PC-3 (cell line): ENCODE measurements around the gene ADI1. TPM values are rescaled to one million over a fixed set of nuclear protein-coding genes. Genes with fewer than 3 reads are reported as not detected.

ENCODE experiments used
- ATAC-seq: fragments of 200-7000 bp; cut with Tn5 transposase; 2 replicates; pipeline ENCODE4 v1.9.1; 2020; ENCODE audit warnings: mild to moderate bottlenecking, moderate library complexity
- BruUV-seq: library from RNA; stranded (reverse); fragments of 400-500 nt; replicated peaks from 2 replicates; lab custom pipeline; 2021; lab: Mats Ljungman, UMichigan
- CTCF ChIA-PET: fragments of 300-600 bp; sonication (Branson Sonifier 250); formaldehyde crosslinking; loops from one replicate; lab custom pipeline; 2022; ENCODE audit warnings: antibody characterized with exemption; lab: Charles Lee
- POLR2A ChIA-PET: fragments of 300-600 bp; sonication (Branson Sonifier 250); formaldehyde crosslinking; loops from one replicate; lab custom pipeline; 2022; ENCODE audit warnings: antibody characterized with exemption; ENCODE audit not compliant: unreplicated experiment; lab: Charles Lee
- DNase-seq: peaks from one replicate; pipeline ENCODE4 v3.0.0-alpha.2; 2015
- H2AFZ ChIP-seq: fragments of 300-600 bp; sonication (generic); 2 replicates; pipeline ENCODE4 v1.6.0; 2016; ENCODE audit warnings: antibody characterized with exemption, low read length
- H3F3A ChIP-seq: fragments of 300-600 bp; sonication (generic); one replicate; pipeline ENCODE4 v1.6.0; 2017; ENCODE audit warnings: antibody characterized with exemption, low read length, control low read depth, mild to moderate bottlenecking; ENCODE audit not compliant: unreplicated experiment
- H3K27ac ChIP-seq: fragments of 300-600 bp; sonication (generic); 2 replicates; pipeline ENCODE4 v1.5.1; 2016; ENCODE audit warnings: mild to moderate bottlenecking, low read length
- H3K27me3 ChIP-seq: fragments of 300-600 bp; sonication (generic); 2 replicates; pipeline ENCODE4 v1.6.1; 2016; ENCODE audit warnings: low read length, mixed read lengths
- H3K36me3 ChIP-seq: fragments of 300-600 bp; sonication (generic); 2 replicates; pipeline ENCODE4 v1.6.1; 2016; ENCODE audit warnings: low read depth, mixed run types, low read length, mixed read lengths
- H3K4me1 ChIP-seq: fragments of 300-600 bp; sonication (generic); 2 replicates; pipeline ENCODE4 v1.5.1; 2016; ENCODE audit warnings: low read length; ENCODE audit not compliant: insufficient read depth
- H3K4me2 ChIP-seq: fragments of 300-600 bp; sonication (generic); 2 replicates; pipeline ENCODE4 v1.6.0; 2016; ENCODE audit warnings: low read length
- H3K4me3 ChIP-seq: fragments of 300-600 bp; sonication (generic); 2 replicates; pipeline ENCODE4 v1.5.1; 2016; ENCODE audit warnings: mild to moderate bottlenecking, low read length, mixed read lengths
- H3K79me2 ChIP-seq: fragments of 300-600 bp; sonication (generic); 2 replicates; pipeline ENCODE4 v1.6.1; 2017; ENCODE audit warnings: low read length, mixed read lengths
- H3K9ac ChIP-seq: fragments of 300-600 bp; sonication (generic); 2 replicates; pipeline ENCODE4 v1.6.0; 2016; ENCODE audit warnings: mild to moderate bottlenecking, low read length
- H3K9me2 ChIP-seq: fragments of 300-600 bp; sonication (generic); replicated peaks from 2 replicates; pipeline ENCODE4 v1.6.1; 2016; ENCODE audit warnings: mixed run types, low read length, mixed read lengths
- H3K9me3 ChIP-seq: fragments of 300-600 bp; sonication (generic); 2 replicates; pipeline ENCODE4 v1.6.1; 2016; ENCODE audit warnings: low read length, mixed read lengths
- H4K20me1 ChIP-seq: fragments of 300-600 bp; sonication (generic); 2 replicates; pipeline ENCODE4 v1.6.1; 2016; ENCODE audit warnings: low read length, mixed read lengths
- EZH2 ChIP-seq: fragments of 300-600 bp; sonication (generic); IDR thresholded peaks from one replicate; pipeline ENCODE4 v1.6.1; 2017; ENCODE audit warnings: antibody characterized with exemption, mild to moderate bottlenecking, low read length; ENCODE audit not compliant: unreplicated experiment
- EZH2phosphoT487 ChIP-seq: fragments of 300-600 bp; sonication (generic); IDR thresholded peaks from 2 replicates; pipeline ENCODE4 v1.6.1; 2018; ENCODE audit warnings: mild to moderate bottlenecking, antibody characterized with exemption, low read length, borderline replicate concordance
- intact Hi-C: fragments of 100-400 bp; cut with micrococcal nuclease; formaldehyde crosslinking; loops from 2 replicates; pipeline ENCODE4 v1.9.0; 2023
- total RNA-seq: library from RNA; depleted of rRNA; stranded (reverse); fragments of >200 nt; gene quantifications from 2 replicates; pipeline ENCODE4 v1.2.3, GENCODE V29; 2014
- TF ChIP-seq, protein P1 (sequence below): fragments of 300-600 bp; sonication (generic); conservative IDR thresholded peaks from 2 replicates; pipeline ENCODE4 v1.5.1; 2017; ENCODE audit warnings: antibody characterized with exemption, low read depth, mild to moderate bottlenecking, low read length

The ADI1 gene
- total RNA-seq, 1 experiment from 2014 or later, result 97.8 TPM

DNA sequence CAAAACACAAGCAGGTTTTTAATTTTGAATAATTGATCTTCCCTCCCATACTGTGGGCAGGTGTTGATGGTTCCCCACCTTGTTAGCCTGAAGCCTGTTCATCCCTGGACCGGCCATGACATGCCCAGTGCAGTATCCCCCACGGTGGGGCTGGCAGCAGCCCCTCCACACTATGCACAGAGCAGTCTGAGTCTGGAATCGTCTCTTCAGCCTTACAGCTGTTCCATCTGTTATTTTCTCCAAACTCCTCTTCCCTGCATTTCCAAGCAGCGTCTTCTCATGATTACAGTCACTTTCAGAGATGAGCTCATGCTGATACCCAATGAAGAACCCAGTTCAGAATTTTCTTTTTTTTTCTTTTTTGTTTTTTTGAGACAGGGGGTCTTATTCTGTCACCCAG, 68.2 kb downstream of the ADI1 start:
- Histone ChIP-seq H3K4me3 (no peak overlapping the region), H3K36me3 (peaks cover 25% of the 10 kb centered on the region), H3K79me2 (no peaks in the 10 kb centered on the region), H4K20me1 (no peaks in the 10 kb centered on the region), H3K9ac (no peak overlapping the region), H3K9me3 (no peaks in the 10 kb centered on the region), H3F3A (no peaks in the 10 kb centered on the region), H3K4me1 (no peaks in the 10 kb centered on the region), H2AFZ (no peak overlapping the region), H3K4me2 (no peak overlapping the region), H3K27me3 (no peaks in the 10 kb centered on the region), H3K27ac (no peak overlapping the region), H3K9me2 (no peaks in the 10 kb centered on the region)
- ChIA-PET CTCF (no interaction called here), POLR2A (no interaction called here)
- TF ChIP-seq EZH2phosphoT487 (no peak), EZH2 (no peak)
- TF ChIP-seq, protein P1, sequence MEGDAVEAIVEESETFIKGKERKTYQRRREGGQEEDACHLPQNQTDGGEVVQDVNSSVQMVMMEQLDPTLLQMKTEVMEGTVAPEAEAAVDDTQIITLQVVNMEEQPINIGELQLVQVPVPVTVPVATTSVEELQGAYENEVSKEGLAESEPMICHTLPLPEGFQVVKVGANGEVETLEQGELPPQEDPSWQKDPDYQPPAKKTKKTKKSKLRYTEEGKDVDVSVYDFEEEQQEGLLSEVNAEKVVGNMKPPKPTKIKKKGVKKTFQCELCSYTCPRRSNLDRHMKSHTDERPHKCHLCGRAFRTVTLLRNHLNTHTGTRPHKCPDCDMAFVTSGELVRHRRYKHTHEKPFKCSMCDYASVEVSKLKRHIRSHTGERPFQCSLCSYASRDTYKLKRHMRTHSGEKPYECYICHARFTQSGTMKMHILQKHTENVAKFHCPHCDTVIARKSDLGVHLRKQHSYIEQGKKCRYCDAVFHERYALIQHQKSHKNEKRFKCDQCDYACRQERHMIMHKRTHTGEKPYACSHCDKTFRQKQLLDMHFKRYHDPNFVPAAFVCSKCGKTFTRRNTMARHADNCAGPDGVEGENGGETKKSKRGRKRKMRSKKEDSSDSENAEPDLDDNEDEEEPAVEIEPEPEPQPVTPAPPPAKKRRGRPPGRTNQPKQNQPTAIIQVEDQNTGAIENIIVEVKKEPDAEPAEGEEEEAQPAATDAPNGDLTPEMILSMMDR, result no peak
- DNase-seq (no peak), ATAC-seq (no peak)
- BruUV-seq, result no TSS peak
- intact Hi-C loops, result no loop called here

DNA sequence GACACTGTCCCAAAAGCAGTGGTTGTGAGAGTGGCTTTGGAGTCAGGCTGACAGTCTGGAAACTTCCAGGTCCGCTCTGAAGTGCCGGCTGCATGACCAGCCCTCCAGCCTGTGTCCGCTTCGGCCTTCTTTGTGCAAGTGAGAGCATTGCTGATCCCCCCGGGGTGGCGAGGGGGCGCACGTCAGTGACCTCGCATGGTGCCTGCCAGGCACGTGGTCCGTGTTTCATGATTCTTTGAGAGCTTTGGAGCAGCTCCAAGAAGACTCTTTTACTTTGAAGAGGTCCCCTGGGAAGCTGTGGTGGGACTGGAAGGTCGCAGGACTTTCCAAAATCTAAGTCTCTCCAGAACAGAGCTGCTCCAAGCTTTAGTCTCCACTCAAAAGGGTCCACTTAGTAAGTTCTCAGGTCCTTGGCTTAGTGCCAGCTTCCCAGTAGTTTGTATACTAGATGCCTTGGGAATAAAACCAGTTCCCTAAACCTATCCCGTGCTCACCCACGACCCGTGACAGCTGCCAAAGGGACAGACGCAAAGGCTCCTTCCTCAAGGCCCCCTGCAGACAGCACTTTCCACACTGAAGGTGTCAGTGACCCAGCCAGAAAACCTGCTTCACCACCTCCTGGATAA, 68.8 kb downstream of the ADI1 start:
- BruUV-seq, result no TSS peak
- intact Hi-C loops, result no loop called here

DNA sequence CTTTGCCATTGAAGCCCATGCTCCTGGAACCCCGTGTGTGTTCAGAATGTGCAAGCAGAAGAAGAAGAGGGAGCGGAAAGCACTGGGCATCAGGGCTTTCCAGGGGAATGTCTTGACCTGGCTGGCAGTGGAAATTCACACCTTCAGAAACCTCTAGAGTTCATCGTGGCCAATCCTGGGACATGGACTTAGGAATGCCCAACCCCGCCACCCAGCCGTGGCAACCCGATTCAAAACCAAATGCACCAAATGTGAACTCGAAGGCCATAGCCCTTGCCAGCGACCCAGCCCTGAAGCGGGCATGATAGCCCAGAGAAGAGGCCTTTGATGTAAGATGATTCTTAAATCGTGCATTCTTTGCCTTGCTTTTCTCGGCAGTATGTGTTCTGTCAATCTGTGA, 69.4 kb downstream of the ADI1 start:
- ATAC-seq, result no peak
- no peaks in the 10 kb centered on the region for H3K27me3 ChIP-seq
- H2AFZ ChIP-seq, result no peak overlapping the region
- no peak overlapping the region for H3K4me3 ChIP-seq
- H3F3A ChIP-seq, result no peaks in the 10 kb centered on the region
- no TSS peak for BruUV-seq
- intact Hi-C loops, result no loop called here
- CTCF ChIA-PET, result no interaction called here
- H3K4me1 ChIP-seq, result no peaks in the 10 kb centered on the region
- no peak overlapping the region for H3K4me2 ChIP-seq
- H3K9ac ChIP-seq, result no peak overlapping the region
- POLR2A ChIA-PET, result no interaction called here
- H3K36me3 ChIP-seq, result peaks cover 32% of the 10 kb centered on the region
- no peak for DNase-seq
- H3K9me3 ChIP-seq, result no peaks in the 10 kb centered on the region
- H4K20me1 ChIP-seq, result no peaks in the 10 kb centered on the region
- no peak overlapping the region for H3K27ac ChIP-seq
- no peaks in the 10 kb centered on the region for H3K79me2 ChIP-seq
- H3K9me2 ChIP-seq, result no peaks in the 10 kb centered on the region
- TF ChIP-seq EZH2phosphoT487 (no peak), EZH2 (no peak)
- TF ChIP-seq, protein P1, result no peak

More for the DNA sequence above, 68.8 kb downstream of the ADI1 start:
- Histone ChIP-seq H3K9me2 (no peaks in the 10 kb centered on the region), H3K4me3 (no peak overlapping the region), H3K9ac (no peak overlapping the region), H3K79me2 (no peaks in the 10 kb centered on the region), H3K4me2 (no peak overlapping the region), H3K9me3 (no peaks in the 10 kb centered on the region), H3K27ac (no peak overlapping the region), H2AFZ (no peak overlapping the region), H3K27me3 (no peaks in the 10 kb centered on the region), H3K4me1 (no peaks in the 10 kb centered on the region), H4K20me1 (no peaks in the 10 kb centered on the region), H3K36me3 (peaks cover 29% of the 10 kb centered on the region), H3F3A (no peaks in the 10 kb centered on the region)
- ATAC-seq, result no peak
- no peak for DNase-seq
- ChIA-PET POLR2A (no interaction called here), CTCF (no interaction called here)
- TF ChIP-seq EZH2 (no peak), EZH2phosphoT487 (no peak)
- TF ChIP-seq, protein P1, result no peak
